ACC112 (cell line): ENCODE measurements around the gene CHRM2.
A peak's percentile ranks its signal among the peaks of the same experiment; 100 is the strongest.

ENCODE experiments used
- H2AFZ ChIP-seq: fragments of 200-600 bp; sonication (generic); one replicate; pipeline ENCODE4 v1.6.0; 2017; ENCODE audit warnings: antibody characterized with exemption, low read length; ENCODE audit not compliant: unreplicated experiment
- H3K27ac ChIP-seq: fragments of 200-600 bp; sonication (generic); 2 replicates; pipeline ENCODE4 v1.5.1; 2014; ENCODE audit warnings: low read depth, mild to moderate bottlenecking, antibody characterized with exemption, low read length, moderate library complexity
- H3K27me3 ChIP-seq: fragments of 200-600 bp; sonication (generic); 2 replicates; pipeline ENCODE4 v1.6.1; 2014; ENCODE audit warnings: mild to moderate bottlenecking, antibody characterized with exemption, low read length, moderate library complexity, mixed read lengths; ENCODE audit not compliant: insufficient read depth
- H3K36me3 ChIP-seq: fragments of 200-600 bp; sonication (generic); 2 replicates; pipeline ENCODE4 v1.6.1; 2016; ENCODE audit warnings: mild to moderate bottlenecking, antibody characterized with exemption, low read length, moderate library complexity, mixed read lengths; ENCODE audit not compliant: insufficient read depth
- H3K4me1 ChIP-seq: fragments of 200-600 bp; sonication (generic); one replicate; pipeline ENCODE4 v1.6.1; 2016; ENCODE audit warnings: low read length, mixed read lengths; ENCODE audit not compliant: insufficient read depth, unreplicated experiment, control insufficient read depth
- H3K4me3 ChIP-seq: fragments of 200-600 bp; sonication (generic); 2 replicates; pipeline ENCODE4 v1.5.1; 2014; ENCODE audit warnings: mild to moderate bottlenecking, low read depth, low read length
- H3K79me2 ChIP-seq: fragments of 200-600 bp; sonication (generic); one replicate; pipeline ENCODE4 v1.6.0; 2016; ENCODE audit warnings: low read length; ENCODE audit not compliant: control insufficient read depth, unreplicated experiment, insufficient read depth

The CHRM2 gene

DNA sequence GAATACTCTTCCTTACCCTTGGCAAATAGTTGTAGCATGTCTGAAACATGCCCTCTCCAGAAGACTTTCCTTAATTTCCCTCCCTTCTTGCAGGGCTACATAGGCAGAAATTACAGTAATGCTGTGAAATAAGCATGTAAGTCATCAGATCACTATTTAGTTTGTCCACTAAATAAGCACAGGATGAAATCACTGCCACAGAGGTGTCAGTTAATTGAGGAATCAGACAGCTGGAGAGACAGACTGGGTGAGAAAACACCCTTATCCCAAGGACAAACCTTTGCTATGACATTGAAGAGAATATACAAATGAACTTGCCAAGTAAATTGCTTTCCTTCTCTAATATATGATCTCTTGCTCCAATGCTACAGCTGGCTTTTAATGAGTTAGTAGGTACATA, 129.3 kb downstream of the CHRM2 start:
- Histone ChIP-seq H3K79me2 (no peaks in the 10 kb centered on the region), H3K27ac (peak overlapping the region; percentile 33; the same call in 1 of the 2 replicates), H2AFZ (no peak overlapping the region)

DNA sequence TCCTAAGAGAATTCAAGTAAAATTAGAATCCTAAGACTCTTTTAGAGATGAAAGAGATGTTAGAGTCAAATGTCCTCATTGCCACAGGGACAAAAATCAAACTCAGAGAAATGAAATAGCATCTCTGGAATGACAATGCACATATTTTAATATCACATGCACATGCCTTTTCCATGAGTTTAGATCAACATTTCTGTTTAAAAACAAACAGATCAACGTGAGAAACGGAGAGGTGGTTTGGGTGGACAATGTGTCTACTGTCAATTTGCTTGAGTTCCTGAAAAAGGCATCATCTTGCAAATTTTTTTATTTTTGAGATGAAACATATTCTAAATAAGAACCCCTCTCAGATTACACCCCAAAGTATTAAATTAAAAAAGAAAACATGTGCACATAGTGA, 130.0 kb downstream of the CHRM2 start:
- Histone ChIP-seq H3K27ac (peak overlapping the region; percentile 33), H3K79me2 (no peaks in the 10 kb centered on the region), H3K27me3 (no peaks in the 10 kb centered on the region), H3K4me1 (peaks cover 20% of the 10 kb centered on the region), H3K4me3 (no peak overlapping the region), H2AFZ (no peak overlapping the region), H3K36me3 (no peaks in the 10 kb centered on the region)

More for the DNA sequence above, 129.3 kb downstream of the CHRM2 start:
- Histone ChIP-seq H3K27me3 (no peaks in the 10 kb centered on the region), H3K4me1 (peaks cover 20% of the 10 kb centered on the region), H3K4me3 (no peak overlapping the region), H3K36me3 (no peaks in the 10 kb centered on the region)

DNA sequence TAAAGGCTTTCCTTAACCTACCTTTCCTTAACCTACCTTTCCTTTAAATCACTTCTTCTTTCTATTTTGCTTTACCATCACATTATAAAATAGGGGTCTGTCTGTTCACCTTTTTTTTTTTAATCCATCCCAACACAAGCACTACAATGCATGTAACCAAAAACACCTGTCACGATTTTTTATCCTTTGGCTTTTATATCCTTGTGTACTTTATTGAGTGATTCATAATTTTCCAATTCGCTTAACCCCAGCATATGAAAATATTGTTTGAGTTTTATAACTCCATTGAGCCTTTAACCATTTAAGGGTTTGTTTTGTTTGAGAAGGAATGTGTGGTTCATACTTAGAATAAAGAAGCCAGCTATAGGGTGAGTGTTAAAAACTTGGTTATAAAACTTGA, 132.2 kb downstream of the CHRM2 start:
- Histone ChIP-seq H3K27me3 (no peaks in the 10 kb centered on the region), H3K79me2 (no peaks in the 10 kb centered on the region), H3K36me3 (no peaks in the 10 kb centered on the region), H2AFZ (no peak overlapping the region), H3K27ac (no peak overlapping the region), H3K4me3 (no peak overlapping the region), H3K4me1 (peaks cover 20% of the 10 kb centered on the region)

- Histone ChIP-seq H3K27me3 (no peaks in the 10 kb centered on the region), H3K4me1 (peaks cover 22% of the 10 kb centered on the region), H2AFZ (no peak overlapping the region), H3K79me2 (no peaks in the 10 kb centered on the region), H3K4me3 (no peak overlapping the region), H3K27ac (peak overlapping the region; percentile 2; the same call in 1 of the 2 replicates), H3K36me3 (no peaks in the 10 kb centered on the region)
Measured at GRCh38 chr7:137001041-137001440, 132.6 kb downstream of the CHRM2 start.

DNA sequence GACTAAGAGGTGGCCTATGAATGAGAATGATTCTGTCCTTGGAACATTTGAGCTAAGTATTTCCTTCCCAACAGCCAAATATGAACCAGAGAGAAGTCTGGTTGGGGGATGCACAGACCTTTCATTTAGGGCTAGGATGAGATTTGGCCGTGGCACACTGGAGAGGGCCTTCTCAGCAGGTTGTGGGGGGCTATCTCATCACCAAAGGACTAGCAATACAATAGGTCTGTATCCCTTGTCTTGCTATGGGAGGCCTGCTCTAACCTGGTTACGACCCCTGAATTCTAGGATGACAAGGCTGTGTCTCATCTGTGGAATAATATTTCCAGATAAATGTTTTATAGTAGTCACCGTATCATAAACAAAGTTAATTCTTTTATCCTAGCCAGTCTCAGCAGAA, 133.0 kb downstream of the CHRM2 start:
- Histone ChIP-seq H3K27ac (peak overlapping the region; percentile 2; the same call in 1 of the 2 replicates), H3K36me3 (no peaks in the 10 kb centered on the region), H3K27me3 (no peaks in the 10 kb centered on the region), H2AFZ (no peak overlapping the region), H3K79me2 (no peaks in the 10 kb centered on the region), H3K4me3 (no peak overlapping the region), H3K4me1 (peaks cover 26% of the 10 kb centered on the region)

DNA sequence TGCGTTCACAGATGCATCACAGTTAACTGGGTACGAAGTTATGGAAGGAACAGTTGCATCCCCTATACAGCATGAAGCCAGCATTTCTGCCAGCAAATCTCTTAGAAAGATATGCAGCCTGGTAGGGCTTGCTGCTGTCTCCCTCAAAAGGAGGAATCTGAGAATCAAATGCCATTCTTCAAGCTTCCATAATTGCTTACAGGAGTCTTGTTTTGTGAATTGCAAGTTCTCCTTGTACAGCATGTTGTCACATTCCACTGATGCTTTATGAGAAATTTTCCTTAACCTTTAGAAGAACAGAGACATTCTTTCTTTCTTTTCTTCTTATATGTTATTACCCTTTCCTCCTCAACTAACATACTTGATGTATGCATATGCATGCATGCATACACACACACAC, 134.6 kb downstream of the CHRM2 start:
- Histone ChIP-seq H3K27ac (no peak overlapping the region), H3K4me1 (peaks cover 34% of the 10 kb centered on the region), H2AFZ (no peak overlapping the region), H3K36me3 (no peaks in the 10 kb centered on the region), H3K27me3 (no peaks in the 10 kb centered on the region), H3K79me2 (no peaks in the 10 kb centered on the region), H3K4me3 (no peak overlapping the region)

- no peaks in the 10 kb centered on the region for H3K27me3 ChIP-seq
- no peaks in the 10 kb centered on the region for H3K79me2 ChIP-seq
- H3K36me3 ChIP-seq: no peaks in the 10 kb centered on the region
- no peak overlapping the region for H3K27ac ChIP-seq
- H3K4me1 ChIP-seq: peaks cover 30% of the 10 kb centered on the region
- H3K4me3 ChIP-seq: no peak overlapping the region
- no peak overlapping the region for H2AFZ ChIP-seq
Measured at GRCh38 chr7:137003566-137003965, 135.1 kb downstream of the CHRM2 start.

- no peaks in the 10 kb centered on the region for H3K27me3 ChIP-seq
- H3K27ac ChIP-seq: no peak overlapping the region
- H2AFZ ChIP-seq: peak overlapping the region; percentile 45
- no peaks in the 10 kb centered on the region for H3K79me2 ChIP-seq
- H3K36me3 ChIP-seq: no peaks in the 10 kb centered on the region
- peaks cover 25% of the 10 kb centered on the region for H3K4me1 ChIP-seq
- H3K4me3 ChIP-seq: no peak overlapping the region
Measured at GRCh38 chr7:137005873-137006272, 137.4 kb downstream of the CHRM2 start.

- peak overlapping the region; percentile 45 for H2AFZ ChIP-seq
- no peak overlapping the region for H3K27ac ChIP-seq
Measured at GRCh38 chr7:137006293-137006692, 137.8 kb downstream of the CHRM2 start.

GRCh38 chr7:137007001-137007694, 138.7 kb downstream of the CHRM2 start:
- H3K4me1 ChIP-seq: peaks cover 20% of the 10 kb centered on the region
- H3K4me3 ChIP-seq: no peak overlapping the region
- no peaks in the 10 kb centered on the region for H3K79me2 ChIP-seq
- H2AFZ ChIP-seq: peak overlapping the region; percentile 62
- H3K36me3 ChIP-seq: no peaks in the 10 kb centered on the region
- H3K27ac ChIP-seq: no peak overlapping the region
- H3K27me3 ChIP-seq: no peaks in the 10 kb centered on the region

More at GRCh38 chr7:137006293-137006692, 137.8 kb downstream of the CHRM2 start:
- Histone ChIP-seq H3K4me1 (peaks cover 24% of the 10 kb centered on the region), H3K4me3 (no peak overlapping the region), H3K79me2 (no peaks in the 10 kb centered on the region), H3K27me3 (no peaks in the 10 kb centered on the region), H3K36me3 (no peaks in the 10 kb centered on the region)

GRCh38 chr7:137009404-137009803, 141.0 kb downstream of the CHRM2 start:
- no peak overlapping the region for H2AFZ ChIP-seq
- H3K4me3 ChIP-seq: no peak overlapping the region
- no peaks in the 10 kb centered on the region for H3K36me3 ChIP-seq
- H3K4me1 ChIP-seq: peaks cover 20% of the 10 kb centered on the region
- H3K79me2 ChIP-seq: no peaks in the 10 kb centered on the region
- no peak overlapping the region for H3K27ac ChIP-seq
- H3K27me3 ChIP-seq: no peaks in the 10 kb centered on the region
